ENCODE results near the gene SPCS2. TPM values are rescaled to one million over a fixed set of nuclear protein-coding genes. Genes with fewer than 3 reads are reported as not detected.

SPCS2 gene
- total and polyA plus RNA-seq, 8 donors: 160 to 231 (median 174) TPM

- no peaks in the 10 kb centered on the region for H3K9me3 ChIP-seq
- intact Hi-C loops (cut with DNase I): no loop called here
- H3K27ac ChIP-seq: no peak overlapping the region
- no peaks in the 10 kb centered on the region for H3K27me3 ChIP-seq
- DNase-seq (no peak), ATAC-seq (no peak)
- peaks cover 0 to 64% of the 10 kb centered on the region in 2 donors for H3K36me3 ChIP-seq
- no peak overlapping the region for H3K4me3 ChIP-seq
- peaks cover 0 to 12% of the 10 kb centered on the region in 2 donors for H3K4me1 ChIP-seq
- TF ChIP-seq CTCF (IDR thresholded peaks at IDR 0.05): no peak
Measured at GRCh38 chr11:74966651-74967050, 17.6 kb downstream of the SPCS2 start.

- no peak overlapping the region for H3K4me3 ChIP-seq
- ATAC-seq (no peak), DNase-seq (no peak)
- H3K9me3 ChIP-seq: no peaks in the 10 kb centered on the region
- H3K36me3 ChIP-seq: peaks cover 0 to 95% of the 10 kb centered on the region in 2 donors
- no peak for TF ChIP-seq CTCF (IDR thresholded peaks at IDR 0.05)
- no peaks in the 10 kb centered on the region for H3K27me3 ChIP-seq
- no peaks in the 10 kb centered on the region for H3K4me1 ChIP-seq
- intact Hi-C loops (cut with DNase I): no loop called here
- no peak overlapping the region for H3K27ac ChIP-seq
Measured at GRCh38 chr11:74970852-74971395, 21.9 kb downstream of the SPCS2 start.

- Histone ChIP-seq H3K27me3 (no peaks in the 10 kb centered on the region), H3K9me3 (no peaks in the 10 kb centered on the region), H3K4me1 (no peaks in the 10 kb centered on the region), H3K4me3 (no peak overlapping the region), H3K36me3 (peaks cover 0 to 95% of the 10 kb centered on the region in 2 donors), H3K27ac (no peak overlapping the region)
- ATAC-seq: no peak
- TF ChIP-seq CTCF (IDR thresholded peaks at IDR 0.05): no peak
- DNase-seq: no peak
- intact Hi-C loops (cut with DNase I): no loop called here
Measured at GRCh38 chr11:74971424-74971823, 22.4 kb downstream of the SPCS2 start.

- peaks cover 0 to 70% of the 10 kb centered on the region in 2 donors for H3K36me3 ChIP-seq
- H3K27ac ChIP-seq: no peak overlapping the region
- H3K4me1 ChIP-seq: no peaks in the 10 kb centered on the region
- intact Hi-C loops (cut with DNase I): no loop called here
- H3K4me3 ChIP-seq: no peak overlapping the region
- H3K9me3 ChIP-seq: no peaks in the 10 kb centered on the region
- ATAC-seq (no peak), DNase-seq (no peak)
- H3K27me3 ChIP-seq: no peaks in the 10 kb centered on the region
- no peak for TF ChIP-seq CTCF (IDR thresholded peaks at IDR 0.05)
Measured at GRCh38 chr11:74978041-74978440, 29.0 kb downstream of the SPCS2 start.

- Histone ChIP-seq H3K27ac (no peak overlapping the region), H3K36me3 (peaks cover 0 to 47% of the 10 kb centered on the region in 2 donors), H3K9me3 (no peaks in the 10 kb centered on the region), H3K4me1 (no peaks in the 10 kb centered on the region), H3K4me3 (no peak overlapping the region), H3K27me3 (no peaks in the 10 kb centered on the region)
- DNase-seq: no peak
- ATAC-seq: peak; percentile 50
- no peak for TF ChIP-seq CTCF (IDR thresholded peaks at IDR 0.05)
- intact Hi-C loops (cut with DNase I): no loop called here
Measured at GRCh38 chr11:74980634-74981033, 31.6 kb downstream of the SPCS2 start.

All from left lung (tissue), 10 donors.